ENCODE results near the gene ASAP3.

The ASAP3 gene

GRCh38 chr1:23422941-23423340 lies 61.0 kb downstream of the ASAP3 start:
- DNase-seq (ENCODE audit: low spot score) = no peak

- no peak for DNase-seq (ENCODE audit: low spot score)
Observed at GRCh38 chr1:23422241-23422877, 61.6 kb downstream of the ASAP3 start.

- DNase-seq (ENCODE audit: low spot score) = no peak
Observed at GRCh38 chr1:23421753-23422240, 62.2 kb downstream of the ASAP3 start.

- no peak for DNase-seq (ENCODE audit: low spot score)
Observed at GRCh38 chr1:23421343-23421742, 62.6 kb downstream of the ASAP3 start.

GRCh38 chr1:23420778-23421177 lies 63.2 kb downstream of the ASAP3 start:
- no peak for DNase-seq (ENCODE audit: low spot score)

GRCh38 chr1:23419180-23419579 lies 64.8 kb downstream of the ASAP3 start:
- DNase-seq (ENCODE audit: low spot score) = no peak

- DNase-seq (ENCODE audit: low spot score) = no peak
Observed at GRCh38 chr1:23417570-23417969, 66.4 kb downstream of the ASAP3 start.

- DNase-seq (ENCODE audit: low spot score) = no peak
Observed at GRCh38 chr1:23416964-23417363, 67.0 kb downstream of the ASAP3 start.

- DNase-seq (ENCODE audit: low spot score) = no peak
Observed at GRCh38 chr1:23408797-23409290, 75.1 kb downstream of the ASAP3 start.

GRCh38 chr1:23407016-23407630 lies 76.9 kb downstream of the ASAP3 start:
- no peak for DNase-seq (ENCODE audit: low spot score)

- no peak for DNase-seq (ENCODE audit: low spot score)
Observed at GRCh38 chr1:23405946-23406345, 78.0 kb downstream of the ASAP3 start.

GRCh38 chr1:23403735-23404486 lies 80.1 kb downstream of the ASAP3 start:
- peak; percentile 68 for DNase-seq (ENCODE audit: low spot score)

- no peak for DNase-seq (ENCODE audit: low spot score)
Observed at GRCh38 chr1:23403355-23403734, 80.6 kb downstream of the ASAP3 start.

GRCh38 chr1:23403038-23403336 lies 81.0 kb downstream of the ASAP3 start:
- no peak for DNase-seq (ENCODE audit: low spot score)

- DNase-seq (ENCODE audit: low spot score) = no peak
Observed at GRCh38 chr1:23402286-23403037, 81.5 kb downstream of the ASAP3 start.

- no peak for DNase-seq (ENCODE audit: low spot score)
Observed at GRCh38 chr1:23401313-23401712, 82.7 kb downstream of the ASAP3 start.

- DNase-seq (ENCODE audit: low spot score) = no peak
Observed at GRCh38 chr1:23400324-23401114, 83.5 kb downstream of the ASAP3 start.

GRCh38 chr1:23399229-23399628 lies 84.8 kb downstream of the ASAP3 start:
- no peak for DNase-seq (ENCODE audit: low spot score)

GRCh38 chr1:23397908-23398307 lies 86.1 kb downstream of the ASAP3 start:
- DNase-seq (ENCODE audit: low spot score) = no peak

GRCh38 chr1:23396380-23396779 lies 87.6 kb downstream of the ASAP3 start:
- DNase-seq (ENCODE audit: low spot score) = no peak

- DNase-seq (ENCODE audit: low spot score) = no peak
Observed at GRCh38 chr1:23395849-23396248, 88.1 kb downstream of the ASAP3 start.
